Breast epithelium (tissue), 4 donors: Measurements from ENCODE around the gene PRCC. TPM values are rescaled to one million over a fixed set of nuclear protein-coding genes. Genes with fewer than 3 reads are reported as not detected.

Experiments
- DNase-seq, 2 donors: peaks; one replicate each; pipeline ENCODE4 v3.0.0-alpha.2; 2019; ENCODE audit warnings: low spot score in 2 of 2
- H3K27ac ChIP-seq, 2 donors: fragments of 200-600 bp; sonication (generic) in 1 of 2; one replicate each; pipeline ENCODE4 v1.5.1; 2016 to 2019; ENCODE audit warnings: mild to moderate bottlenecking in 1 of 2
- H3K27me3 ChIP-seq, 2 donors: fragments of 200-600 bp; sonication (generic) in 1 of 2; one replicate each; pipeline versions ENCODE4 v1.5.1 to v1.6.0; 2017 to 2019; ENCODE audit warnings: control low read depth in 1 of 2, mild to moderate bottlenecking in 1 of 2
- H3K36me3 ChIP-seq: fragments of 200-600 bp; one replicate; pipeline ENCODE4 v1.5.1; 2019
- H3K4me1 ChIP-seq, 2 donors: fragments of 200-600 bp; sonication (generic); one replicate each; pipeline ENCODE4 v1.5.1; 2016 to 2019; ENCODE audit warnings: control low read depth in 1 of 2
- H3K4me3 ChIP-seq, 3 donors: fragments of 200-600 bp; sonication (generic); 1 replicate in 2 of 3; 2 replicates in 1 of 3; pipeline ENCODE4 v1.5.1; 2016 to 2019; ENCODE audit warnings: mild to moderate bottlenecking in 3 of 3, moderate library complexity in 2 of 3
- H3K9me3 ChIP-seq, 2 donors: fragments of 200-600 bp; sonication (generic) in 1 of 2; one replicate each; pipeline ENCODE4 v1.5.1; 2016 to 2019; ENCODE audit warnings: control low read depth in 1 of 2
- CTCF ChIP-seq, 3 donors: fragments of 450-650 bp; IDR thresholded peaks; one replicate each; pipeline ENCODE4 v1.5.1; 2016 to 2017; ENCODE audit warnings: antibody characterized with exemption in 3 of 3, mild to moderate bottlenecking in 3 of 3, moderate library complexity in 3 of 3
- POLR2A ChIP-seq: fragments of 450-650 bp; IDR thresholded peaks from one replicate; pipeline ENCODE4 v1.6.1; 2016; ENCODE audit warnings: antibody characterized with exemption, mild to moderate bottlenecking, moderate library complexity
- POLR2AphosphoS5 ChIP-seq, 3 donors: sonication (generic); formaldehyde crosslinking; IDR thresholded peaks; one replicate each; pipeline ENCODE4 v1.6.1; 2017; ENCODE audit warnings: antibody characterized with exemption in 3 of 3
- intact Hi-C: fragments of 100-400 bp; cut with DNase I; formaldehyde crosslinking; loops from one replicate; pipeline ENCODE4 v1.15.1; 2023; ENCODE audit warnings: low total_unique reads
- total RNA-seq, 3 donors: library from RNA; depleted of rRNA; stranded (reverse); fragments of >200 nt; gene quantifications; one replicate each; pipeline ENCODE4 v1.1.0, GENCODE V29; 2016

PRCC gene, protein sequence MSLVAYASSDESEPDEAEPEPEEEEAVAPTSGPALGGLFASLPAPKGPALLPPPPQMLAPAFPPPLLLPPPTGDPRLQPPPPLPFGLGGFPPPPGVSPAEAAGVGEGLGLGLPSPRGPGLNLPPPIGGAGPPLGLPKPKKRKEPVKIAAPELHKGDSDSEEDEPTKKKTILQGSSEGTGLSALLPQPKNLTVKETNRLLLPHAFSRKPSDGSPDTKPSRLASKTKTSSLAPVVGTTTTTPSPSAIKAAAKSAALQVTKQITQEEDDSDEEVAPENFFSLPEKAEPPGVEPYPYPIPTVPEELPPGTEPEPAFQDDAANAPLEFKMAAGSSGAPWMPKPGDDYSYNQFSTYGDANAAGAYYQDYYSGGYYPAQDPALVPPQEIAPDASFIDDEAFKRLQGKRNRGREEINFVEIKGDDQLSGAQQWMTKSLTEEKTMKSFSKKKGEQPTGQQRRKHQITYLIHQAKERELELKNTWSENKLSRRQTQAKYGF
- 10 to 100 TPM; 21.6 to 35.9 (median 24.9) TPM for total RNA-seq

GRCh38 chr1:156767101-156767878, at the start of gene PRCC:
TSS of gene PRCC (plus strand) at chr1:156767535. CDS start at chr1:156767772, 237 bp downstream.
- intact Hi-C loops = no loop called here
- Histone ChIP-seq H3K4me1 (peaks cover 0 to 12% of the 10 kb centered on the region in 2 donors), H3K27me3 (no peaks in the 10 kb centered on the region), H3K9me3 (no peaks in the 10 kb centered on the region), H3K27ac (peak within 1 kb of the TSS; percentile 92 to 96), H3K36me3 (no peaks in the 10 kb centered on the region), H3K4me3 (peak within 1 kb of the TSS; percentile 86 to 98 (median 95))
- TF ChIP-seq POLR2A (no peak), POLR2AphosphoS5 (IDR thresholded peaks at IDR 0.05) (peak; percentile 84 to 92 (median 91)), CTCF (IDR thresholded peaks at IDR 0.05) (peak in 1 of 3 donors; percentile 10)
- DNase-seq = peak; percentile 97 to 99

DNA sequence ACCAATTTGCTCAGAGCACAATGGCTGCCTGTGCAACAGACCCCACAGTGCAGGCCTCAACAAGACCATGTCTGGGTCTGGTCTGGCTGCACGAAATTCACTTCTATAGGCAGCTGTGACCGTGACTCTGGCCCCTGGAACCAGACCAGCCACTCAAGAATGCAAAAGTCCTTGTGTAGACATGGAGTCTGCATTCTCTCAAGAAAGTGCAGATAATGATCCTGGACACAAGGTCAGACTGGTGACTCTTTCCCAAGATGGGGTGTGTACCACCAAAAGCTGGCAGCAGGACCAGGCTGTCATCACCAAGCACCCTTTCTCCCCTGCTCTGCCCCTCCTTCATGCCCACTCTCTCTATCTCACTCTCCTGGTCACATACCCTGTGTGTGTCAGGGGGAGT, 46.2 kb upstream of the PRCC start:
- DNase-seq = no peak

GRCh38 chr1:156721535-156721934, 45.8 kb upstream of the PRCC start:
- Histone ChIP-seq H3K9me3 (no peaks in the 10 kb centered on the region), H3K4me1 (peaks cover 7 to 13% of the 10 kb centered on the region in 2 donors), H3K36me3 (no peaks in the 10 kb centered on the region), H3K27me3 (no peaks in the 10 kb centered on the region), H3K4me3 (no peak overlapping the region), H3K27ac (no peak overlapping the region)
- no peak for DNase-seq
- TF ChIP-seq CTCF (IDR thresholded peaks at IDR 0.05) (no peak), POLR2A (no peak), POLR2AphosphoS5 (IDR thresholded peaks at IDR 0.05) (no peak)
- intact Hi-C loops = loop anchor here (10.0 kb wide), 1 partner anchor 143 kb away; the partner anchor contains the start of gene NTRK1

More for the DNA sequence above, 46.2 kb upstream of the PRCC start:
- no peaks in the 10 kb centered on the region for H3K9me3 ChIP-seq
- no peak overlapping the region for H3K27ac ChIP-seq
- intact Hi-C loops = loop anchor here (10.0 kb wide), 1 partner anchor 144 kb away; the partner anchor contains the start of gene NTRK1
- no peak overlapping the region for H3K4me3 ChIP-seq
- H3K36me3 ChIP-seq = no peaks in the 10 kb centered on the region
- peaks cover 5 to 9% of the 10 kb centered on the region in 2 donors for H3K4me1 ChIP-seq
- H3K27me3 ChIP-seq = no peaks in the 10 kb centered on the region
- TF ChIP-seq POLR2A = no peak
- no peak for TF ChIP-seq CTCF (IDR thresholded peaks at IDR 0.05)
- no peak for TF ChIP-seq POLR2AphosphoS5 (IDR thresholded peaks at IDR 0.05)

DNA sequence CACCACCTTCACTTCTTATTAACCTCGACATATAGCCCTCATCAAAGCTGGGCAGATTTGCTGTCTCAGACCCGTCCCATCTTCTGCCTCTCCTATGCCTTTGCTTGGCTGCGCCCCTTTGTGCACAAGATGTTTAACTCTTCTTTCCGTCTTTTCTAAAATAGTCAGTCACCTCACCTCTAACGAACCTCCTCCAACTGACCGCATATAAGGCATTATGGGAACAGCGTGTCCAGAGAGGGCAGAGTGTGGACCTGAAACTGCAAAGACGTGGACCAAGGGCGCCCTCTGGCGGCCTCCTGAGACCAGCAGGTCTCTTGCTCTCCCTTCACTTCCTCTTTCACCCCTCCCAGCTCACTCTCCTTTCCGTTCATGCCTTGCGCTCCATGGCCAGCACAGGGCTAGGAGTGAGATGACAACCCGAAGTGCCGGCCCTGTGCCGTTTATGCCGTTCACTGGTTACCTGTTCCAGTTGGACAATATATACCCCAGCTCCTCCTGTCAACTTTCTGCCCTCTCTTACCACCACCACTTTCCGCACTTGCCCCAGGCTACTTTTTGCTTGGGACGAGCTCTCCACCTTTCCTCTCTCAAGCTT, 41.6 kb upstream of the PRCC start:
- intact Hi-C loops = loop anchor here (2.0 to 10.0 kb wide), 2 partner anchors 37 to 139 kb away; partner anchors contain the start of gene NTRK1
- Histone ChIP-seq H3K4me1 (peaks cover 11 to 26% of the 10 kb centered on the region in 2 donors), H3K27ac (peak overlapping the region; percentile 13 to 52), H3K27me3 (no peaks in the 10 kb centered on the region), H3K36me3 (no peaks in the 10 kb centered on the region), H3K9me3 (no peaks in the 10 kb centered on the region), H3K4me3 (peak overlapping the region; percentile 10 to 96 (median 90))
- peak; percentile 82 to 98 (median 97) for TF ChIP-seq CTCF (IDR thresholded peaks at IDR 0.05)
- no peak for TF ChIP-seq POLR2A
- peak; percentile 45 to 71 (median 59) for TF ChIP-seq POLR2AphosphoS5 (IDR thresholded peaks at IDR 0.05)
- peak; percentile 83 for DNase-seq
